ENCODE results near the gene PPIF. TPM values are rescaled to one million over a fixed set of nuclear protein-coding genes. Genes with fewer than 3 reads are reported as not detected.

The PPIF gene
- 40.7 and 44.6 TPM in 2 replicates for total RNA-seq

DNA sequence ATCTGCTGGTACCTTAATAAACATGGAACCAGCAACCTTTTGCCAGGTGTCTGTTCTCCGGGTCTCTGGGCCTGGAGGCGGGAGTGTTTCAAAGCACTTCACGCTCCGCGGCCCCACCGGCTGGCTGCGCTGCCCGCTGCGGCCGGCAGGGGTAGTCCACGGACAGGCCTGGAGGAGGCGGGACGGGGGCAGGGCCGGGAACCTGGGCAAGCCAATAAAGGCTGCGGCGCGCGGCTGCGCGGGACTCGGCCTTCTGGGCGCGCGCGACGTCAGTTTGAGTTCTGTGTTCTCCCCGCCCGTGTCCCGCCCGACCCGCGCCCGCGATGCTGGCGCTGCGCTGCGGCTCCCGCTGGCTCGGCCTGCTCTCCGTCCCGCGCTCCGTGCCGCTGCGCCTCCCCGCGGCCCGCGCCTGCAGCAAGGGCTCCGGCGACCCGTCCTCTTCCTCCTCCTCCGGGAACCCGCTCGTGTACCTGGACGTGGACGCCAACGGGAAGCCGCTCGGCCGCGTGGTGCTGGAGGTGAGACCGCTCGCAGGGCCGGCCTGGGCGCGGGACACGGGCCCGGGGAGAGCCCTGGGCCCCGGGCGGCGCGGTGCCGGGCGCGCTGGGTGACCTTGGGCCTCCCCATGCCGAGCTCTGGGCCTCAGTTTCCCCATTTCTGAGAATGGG is at the start of gene PPIF:
PPIF (plus strand) TSS at position 244 of the 668 bp plus-strand sequence; CDS start at position 324, 80 bp downstream.

Other genes with a start within 250 kb of the PPIF start
- 42.8 and 50.4 TPM in 2 replicates for gene ZCCHC24, start 98.2 kb downstream of the PPIF start, total RNA-seq
- 0.18 and 0.49 TPM in 2 replicates for gene EIF5AL1, start 165.1 kb downstream of the PPIF start, total RNA-seq
- not detected in 2 replicates for gene SFTPA2, start 212.9 kb downstream of the PPIF start, total RNA-seq

Measured in cardiac atrium fibroblast (primary cell).